Left lung (tissue), 14 donors: ENCODE data around the gene PITPNM1. TPM values are rescaled to one million over a fixed set of nuclear protein-coding genes. Genes with fewer than 3 reads are reported as not detected.
"Not testable (repeated sequence)": the region's sequence is repeated elsewhere in the genome, so short reads cannot be mapped to it uniquely, and the experiment has no call there.

Experiments
- ATAC-seq: fragments of 200-7000 bp; cut with Tn5 transposase; one replicate; pipeline ENCODE4 v1.9.1; 2020; ENCODE audit warnings: moderate library complexity
- DNase-seq, 4 donors: peaks; one replicate each; pipeline ENCODE4 v3.0.0-alpha.2; 2013 to 2020
- H3K27ac ChIP-seq, 2 donors: fragments of 200-600 bp; sonication (generic) in 1 of 2; one replicate each; pipeline versions ENCODE4 v1.5.0 to v1.8.0; 2020 to 2021
- H3K27me3 ChIP-seq, 2 donors: fragments of 200-600 bp; sonication (generic) in 1 of 2; one replicate each; pipeline versions ENCODE4 v1.5.0 to v1.8.0; 2020 to 2021
- H3K36me3 ChIP-seq, 2 donors: fragments of 200-600 bp; sonication (generic) in 1 of 2; one replicate each; pipeline versions ENCODE4 v1.5.0 to v1.8.0; 2020 to 2021
- H3K4me1 ChIP-seq, 2 donors: fragments of 200-600 bp; one replicate each; pipeline ENCODE4 v1.8.0; 2021
- H3K4me3 ChIP-seq, 2 donors: fragments of 200-600 bp; sonication (generic) in 1 of 2; one replicate each; pipeline versions ENCODE4 v1.5.0 to v1.8.0; 2020 to 2021; ENCODE audit warnings: mild to moderate bottlenecking in 1 of 2
- H3K9me3 ChIP-seq, 2 donors: fragments of 200-600 bp; sonication (generic) in 1 of 2; one replicate each; pipeline versions ENCODE4 v1.5.0 to v1.8.0; 2020 to 2021
- intact Hi-C, 2 donors: fragments of 100-400 bp; cut with DNase I; formaldehyde crosslinking; loops; one replicate each; pipeline versions ENCODE4 v1.11.2 to v1.14.2; 2022
- long read RNA-seq, 12 donors: library from polyadenylated mRNA in 2 of 12; unstranded in 2 of 12; transcript quantifications; one replicate each; pipeline ENCODE4 v2.0.0 and lab custom pipeline, GENCODE V29; 2019 to 2026
- polyA plus RNA-seq, 6 donors: library from polyadenylated mRNA; unstranded; fragments of 120-200 nt; gene quantifications; one replicate each; pipeline ENCODE4 v1.2.1, GENCODE V29; 2013; ENCODE audit not compliant: insufficient read length in 6 of 6
- total RNA-seq, 2 donors: library from RNA; stranded (reverse); fragmentation: NEBNext Ultra II Directional; extraction: Animal tissue kit (Norgen Biotek cat#: 25700); gene quantifications; one replicate each; pipeline ENCODE4 v1.2.1, GENCODE V29; 2021
- TF ChIP-seq, protein P1 (sequence below), 2 donors: fragments of 200-600 bp; sonication (generic) in 1 of 2; IDR thresholded peaks; one replicate each; pipeline versions ENCODE4 v1.5.0 to v1.8.0; 2021; ENCODE audit warnings: antibody characterized with exemption in 2 of 2
- donor health status: DM: no; HTN: yes; CAD: no.
- donor health status: DM: no; HTN: no; CAD: no.

Gene PITPNM1
- total RNA-seq: 10 to 100 TPM; 51.6 to 55.5 TPM
- 10 to 100 TPM; 15.5 to 36.3 (median 20.5) TPM for polyA plus RNA-seq
- long read RNA-seq, donor 1: 0 reads
- long read RNA-seq, donor 2, full-length matches to known transcripts: 2 of 2,431 reads
- long read RNA-seq, donor 2, partial matches to known transcripts: 1,396 of 2,431 reads
- long read RNA-seq, donor 2, other reads (novel, unspliced or antisense): 1,033 of 2,431 reads
- long read RNA-seq, donor 3: 0 reads
- long read RNA-seq, donor 4, partial matches to known transcripts: 5 of 6 reads
- long read RNA-seq, donor 4, other reads (novel, unspliced or antisense): 1 of 6 reads
- long read RNA-seq, donor 5, partial matches to known transcripts: 985 of 1,925 reads
- long read RNA-seq, donor 5, other reads (novel, unspliced or antisense): 940 of 1,925 reads
- long read RNA-seq, donor 6: 0 reads
- long read RNA-seq, donor 7, full-length matches to known transcripts: 2 of 2 reads
- long read RNA-seq, donor 7, partial matches to known transcripts: 0 of 2 reads
- long read RNA-seq, donor 7, other reads (novel, unspliced or antisense): 0 of 2 reads
- long read RNA-seq, donor 8, full-length matches to known transcripts: 2 of 2 reads
- long read RNA-seq, donor 8, partial matches to known transcripts: 0 of 2 reads
- long read RNA-seq, donor 8, other reads (novel, unspliced or antisense): 0 of 2 reads
- long read RNA-seq, donor 9: 0 reads
- long read RNA-seq, donor 10, partial matches to known transcripts: 1 of 1 reads
- long read RNA-seq, donor 10, other reads (novel, unspliced or antisense): 0 of 1 reads
- long read RNA-seq, donor 11, full-length matches to known transcripts: 2 of 21 reads
- long read RNA-seq, donor 11, partial matches to known transcripts: 19 of 21 reads
- long read RNA-seq, donor 11, other reads (novel, unspliced or antisense): 0 of 21 reads
- long read RNA-seq, donor 12, partial matches to known transcripts: 983 of 2,346 reads
- long read RNA-seq, donor 12, other reads (novel, unspliced or antisense): 1,363 of 2,346 reads

DNA sequence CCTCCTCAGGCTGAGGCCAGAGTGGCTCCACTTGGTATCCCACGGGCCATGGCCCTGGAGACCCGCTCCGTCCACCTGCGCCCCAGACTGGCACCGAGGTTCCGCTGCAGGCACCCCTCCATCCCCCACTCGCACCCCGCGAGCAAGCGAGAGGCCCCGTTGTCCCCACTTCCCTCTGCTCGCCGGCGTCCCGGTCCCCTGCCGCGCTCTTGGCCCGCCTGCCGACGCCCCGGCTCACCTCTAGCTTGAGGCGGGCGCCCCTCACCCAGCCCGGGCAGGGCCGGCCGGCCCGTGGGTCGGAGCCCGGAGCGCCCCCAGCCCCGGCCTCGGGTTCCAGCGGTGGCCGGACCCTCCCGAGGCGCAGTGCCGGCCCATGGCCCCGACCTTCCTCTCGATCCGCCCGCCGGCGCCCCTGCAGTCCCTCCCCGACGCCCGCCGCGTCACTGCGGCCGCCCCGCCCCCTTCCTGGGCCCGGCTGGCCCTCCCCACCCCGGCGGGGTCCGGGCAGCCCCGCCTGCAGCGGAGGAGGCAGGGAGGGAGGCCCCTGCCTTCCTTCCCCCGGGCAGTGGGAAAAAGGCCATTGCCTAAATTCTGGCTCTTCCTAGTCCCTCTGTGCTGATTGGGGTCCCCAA, at the start of gene PITPNM1:
TSS of gene PITPNM1 (minus strand) at position 414 of the 632 bp plus-strand sequence. CDS start 1,183 bp downstream, outside the sequence.
- H3K9me3 ChIP-seq: no peaks in the 10 kb centered on the region
- intact Hi-C loops: loop anchor here in 1 of 2 donors (5.0 kb wide), 1 partner anchor 113 kb away; the partner anchor contains the start of gene RAD9A
- peak within 1 kb of the TSS; percentile 50 to 94 for H3K4me3 ChIP-seq
- peaks cover 0 to 20% of the 10 kb centered on the region in 2 donors for H3K27me3 ChIP-seq
- TF ChIP-seq, protein P1, sequence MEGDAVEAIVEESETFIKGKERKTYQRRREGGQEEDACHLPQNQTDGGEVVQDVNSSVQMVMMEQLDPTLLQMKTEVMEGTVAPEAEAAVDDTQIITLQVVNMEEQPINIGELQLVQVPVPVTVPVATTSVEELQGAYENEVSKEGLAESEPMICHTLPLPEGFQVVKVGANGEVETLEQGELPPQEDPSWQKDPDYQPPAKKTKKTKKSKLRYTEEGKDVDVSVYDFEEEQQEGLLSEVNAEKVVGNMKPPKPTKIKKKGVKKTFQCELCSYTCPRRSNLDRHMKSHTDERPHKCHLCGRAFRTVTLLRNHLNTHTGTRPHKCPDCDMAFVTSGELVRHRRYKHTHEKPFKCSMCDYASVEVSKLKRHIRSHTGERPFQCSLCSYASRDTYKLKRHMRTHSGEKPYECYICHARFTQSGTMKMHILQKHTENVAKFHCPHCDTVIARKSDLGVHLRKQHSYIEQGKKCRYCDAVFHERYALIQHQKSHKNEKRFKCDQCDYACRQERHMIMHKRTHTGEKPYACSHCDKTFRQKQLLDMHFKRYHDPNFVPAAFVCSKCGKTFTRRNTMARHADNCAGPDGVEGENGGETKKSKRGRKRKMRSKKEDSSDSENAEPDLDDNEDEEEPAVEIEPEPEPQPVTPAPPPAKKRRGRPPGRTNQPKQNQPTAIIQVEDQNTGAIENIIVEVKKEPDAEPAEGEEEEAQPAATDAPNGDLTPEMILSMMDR (IDR thresholded peaks at IDR 0.05): no peak
- peak within 1 kb of the TSS; percentile 88 to 92 for H3K27ac ChIP-seq
- ATAC-seq: peak; percentile 56
- H3K4me1 ChIP-seq: peaks cover 24 to 65% of the 10 kb centered on the region in 2 donors
- peaks cover 0 to 27% of the 10 kb centered on the region in 2 donors for H3K36me3 ChIP-seq
- peak; percentile 43 to 97 (median 80) for DNase-seq

DNA sequence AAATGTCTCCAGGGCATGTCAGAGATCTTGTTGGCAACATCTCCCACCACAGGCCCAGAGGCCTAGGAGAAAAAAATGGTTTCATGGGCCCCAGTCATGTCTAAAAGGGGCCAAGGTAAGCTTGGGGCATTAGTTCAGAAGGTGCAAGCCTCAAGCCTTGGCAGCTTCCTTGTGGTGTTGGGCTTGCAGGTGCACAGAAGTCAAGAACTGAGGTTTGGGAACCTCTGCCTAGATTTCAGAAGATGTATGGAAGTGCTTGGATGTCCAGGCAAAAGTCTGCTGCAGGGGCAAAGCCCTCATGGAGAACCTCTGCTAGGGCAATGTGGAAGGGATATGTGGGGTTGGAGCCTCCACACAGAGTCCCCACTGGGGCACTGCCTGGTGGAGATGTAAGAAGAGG, 46.5 kb upstream of the PITPNM1 start:
- H3K27ac ChIP-seq, H3K4me1 ChIP-seq, ATAC-seq, H3K27me3 ChIP-seq, H3K9me3 ChIP-seq, H3K36me3 ChIP-seq, DNase-seq, H3K4me3 ChIP-seq, intact Hi-C loops: not testable (repeated sequence)

DNA sequence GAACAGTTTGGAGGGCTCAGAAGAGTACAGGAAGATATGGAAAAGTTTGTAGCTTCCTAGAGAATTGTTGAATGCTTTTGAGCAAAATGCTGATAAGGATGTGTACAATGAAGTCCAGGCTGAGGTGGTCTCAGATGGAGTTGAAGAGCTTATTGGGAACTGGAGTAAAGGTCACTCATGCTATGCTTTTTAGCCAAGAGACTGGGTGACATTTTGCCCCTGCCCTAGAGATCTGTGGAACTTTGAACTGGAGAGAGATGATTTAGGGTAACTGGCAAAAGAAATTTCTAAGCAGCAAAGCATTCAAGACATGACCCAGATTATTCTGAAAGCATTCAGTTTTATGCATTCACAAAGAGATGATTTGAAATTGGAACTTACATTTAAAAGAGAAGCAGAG, 46.0 kb upstream of the PITPNM1 start:
- Histone ChIP-seq H3K4me3 (no peak overlapping the region), H3K4me1 (no peaks in the 10 kb centered on the region), H3K27ac (no peak overlapping the region), H3K36me3 (no peaks in the 10 kb centered on the region), H3K27me3 (no peaks in the 10 kb centered on the region), H3K9me3 (peaks cover 0 to 6% of the 10 kb centered on the region in 2 donors)
- TF ChIP-seq, protein P1 (IDR thresholded peaks at IDR 0.05): no peak
- DNase-seq (no peak), ATAC-seq (no peak)
- intact Hi-C loops: no loop called here

GRCh38 chr11:67548555-67549110, 43.5 kb upstream of the PITPNM1 start:
- Histone ChIP-seq H3K9me3 (peaks cover 0 to 6% of the 10 kb centered on the region in 2 donors), H3K4me3 (no peak overlapping the region), H3K27me3 (no peaks in the 10 kb centered on the region), H3K36me3 (no peaks in the 10 kb centered on the region), H3K27ac (no peak overlapping the region), H3K4me1 (no peaks in the 10 kb centered on the region)
- TF ChIP-seq, protein P1 (IDR thresholded peaks at IDR 0.05): no peak
- DNase-seq (no peak), ATAC-seq (no peak)
- intact Hi-C loops: no loop called here

- intact Hi-C loops, H3K9me3 ChIP-seq, H3K4me1 ChIP-seq, H3K27ac ChIP-seq, DNase-seq, ATAC-seq, H3K4me3 ChIP-seq, H3K27me3 ChIP-seq, H3K36me3 ChIP-seq: not testable (repeated sequence)
These were observed 42.9 kb upstream of the PITPNM1 start for GRCh38 chr11:67548112-67548511.
